ENCODE results near the gene GPR37L1.

- no peak for TF ChIP-seq CTCF (IDR thresholded peaks at IDR 0.05; ENCODE audit: low read depth, low read length)
- no peak for TF ChIP-seq MYC (IDR thresholded peaks at IDR 0.05; ENCODE audit: low read depth, low read length)
- TF ChIP-seq POLR2A (IDR thresholded peaks at IDR 0.05; ENCODE audit: extremely low read depth, insufficient read length), result no peak
Measured at GRCh38 chr1:202146279-202146678, 23.6 kb downstream of the GPR37L1 start.

Measured in NB4 (cell line).